GM03348 (cell line): ENCODE results near the gene COPS8.
A peak's percentile ranks its signal among the peaks of the same experiment; 100 is the strongest.

Experiments
- DNase-seq: peaks from one replicate; pipeline ENCODE4 v3.0.0; 2012; ENCODE audit warnings: low spot score

COPS8 gene

GRCh38 chr2:237131749-237132533 lies 46.3 kb downstream of the COPS8 start:
- no peak for DNase-seq

GRCh38 chr2:237132799-237133198 lies 47.1 kb downstream of the COPS8 start:
- DNase-seq = no peak

DNA sequence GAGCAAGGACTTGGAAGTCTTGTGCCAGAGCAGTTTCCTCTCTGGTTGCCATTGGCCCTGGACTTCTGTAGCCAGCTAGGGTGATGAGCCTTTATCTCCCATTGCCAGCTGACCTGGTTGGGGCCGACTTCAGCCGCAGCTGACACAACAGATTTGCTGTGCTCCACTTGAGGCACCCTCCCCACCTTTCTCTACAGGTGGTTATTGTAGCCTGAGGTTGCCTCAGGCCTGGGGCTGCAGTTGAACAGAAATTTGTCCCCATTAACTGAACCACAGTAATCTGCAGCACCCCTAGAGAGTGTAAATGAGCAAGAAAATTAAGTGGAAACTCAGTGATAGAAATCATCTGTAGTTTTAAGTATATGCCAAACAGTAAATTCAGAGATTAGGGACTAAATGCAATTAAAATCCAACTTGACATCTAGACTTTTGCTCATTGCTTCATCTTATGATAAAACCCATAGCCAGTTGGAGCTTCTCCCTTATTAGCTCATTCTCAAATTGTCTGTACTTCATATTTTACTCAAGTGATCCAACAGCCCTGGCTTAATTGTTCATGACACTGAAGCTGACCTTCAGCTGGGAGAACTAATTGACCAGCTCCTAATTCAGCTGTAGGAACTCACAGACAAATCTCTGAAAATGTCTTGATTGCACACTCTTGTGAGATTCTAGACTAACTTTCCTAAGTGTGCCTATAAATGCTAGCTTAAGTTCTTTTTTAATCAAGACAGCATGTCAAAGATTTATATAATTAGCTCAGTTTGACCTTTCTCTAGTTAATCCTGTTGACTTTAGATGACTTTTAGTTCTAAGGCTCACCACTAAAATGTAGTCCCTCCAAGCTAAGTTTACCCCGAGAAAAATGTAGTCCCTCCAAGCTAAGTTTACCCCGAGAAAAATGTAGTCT lies 48.9 kb downstream of the COPS8 start:
- no peak for DNase-seq

- no peak for DNase-seq
Measured at GRCh38 chr2:237136824-237137223, 51.1 kb downstream of the COPS8 start.

DNA sequence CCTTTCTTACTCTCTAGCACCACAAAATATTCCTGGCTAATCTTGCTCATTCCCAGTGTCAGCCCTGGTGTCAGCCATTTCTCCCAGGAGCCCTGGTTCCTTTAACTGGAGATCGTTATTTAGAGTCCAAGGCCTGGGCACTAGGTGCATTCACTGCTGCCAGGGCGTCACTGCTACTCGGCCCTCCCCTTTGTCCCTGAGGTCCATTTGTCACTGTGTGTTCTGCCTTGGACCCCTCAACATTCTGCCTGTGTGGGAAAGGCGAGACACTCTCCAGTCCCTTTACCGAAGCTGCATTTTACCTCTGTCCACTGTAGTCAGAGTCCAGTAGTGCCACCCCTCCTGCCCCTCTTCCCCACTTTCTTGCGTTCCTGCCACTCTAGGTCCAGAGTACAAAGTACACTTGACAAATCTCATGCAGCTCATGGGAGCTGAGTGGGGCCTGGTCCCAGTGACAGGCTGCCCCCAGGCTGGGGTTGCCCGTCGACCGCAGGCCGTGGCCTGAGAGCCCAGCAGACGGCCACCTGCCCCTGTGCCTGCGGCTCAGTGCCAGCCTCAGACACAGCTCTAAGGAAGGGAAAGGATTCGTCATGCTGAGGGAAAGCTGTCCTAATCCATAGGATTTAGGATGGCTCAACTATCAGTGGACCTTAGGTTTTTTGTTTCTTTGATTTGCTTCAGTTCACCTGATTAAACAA lies 52.1 kb downstream of the COPS8 start:
- DNase-seq = no peak

- no peak for DNase-seq
Measured at GRCh38 chr2:237139123-237139675, 53.5 kb downstream of the COPS8 start.

DNA sequence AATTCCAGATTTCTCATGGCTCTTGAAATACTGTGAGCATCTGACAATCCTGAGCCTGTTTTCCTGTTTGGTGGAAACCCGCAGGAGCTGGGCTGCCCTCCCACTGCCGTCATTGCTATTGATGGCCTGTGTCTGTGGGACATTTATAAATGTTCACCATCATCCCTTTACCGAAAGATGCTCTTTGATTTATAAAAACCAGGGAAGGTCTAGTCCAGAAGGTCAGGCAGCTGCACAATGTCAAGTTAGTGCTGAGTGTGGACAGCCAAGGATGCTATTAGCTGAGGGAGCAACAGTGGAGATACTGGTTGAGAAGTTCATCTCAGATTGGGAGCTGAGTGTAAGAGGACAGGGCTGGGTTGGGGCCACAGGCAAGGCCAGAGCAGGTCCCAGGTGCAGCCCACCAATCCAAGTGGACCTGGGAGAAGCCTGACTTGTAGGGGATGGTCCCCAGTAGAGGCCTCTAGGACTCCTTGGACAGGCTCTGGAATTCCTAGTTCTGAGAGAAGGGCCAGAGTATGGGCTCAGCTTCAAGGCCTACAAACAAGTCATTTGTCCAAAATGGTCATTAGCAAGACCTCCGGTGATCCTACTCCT lies 55.1 kb downstream of the COPS8 start:
- DNase-seq = no peak

- DNase-seq = peak; percentile 67
Measured at GRCh38 chr2:237141571-237142051, 55.9 kb downstream of the COPS8 start.

DNA sequence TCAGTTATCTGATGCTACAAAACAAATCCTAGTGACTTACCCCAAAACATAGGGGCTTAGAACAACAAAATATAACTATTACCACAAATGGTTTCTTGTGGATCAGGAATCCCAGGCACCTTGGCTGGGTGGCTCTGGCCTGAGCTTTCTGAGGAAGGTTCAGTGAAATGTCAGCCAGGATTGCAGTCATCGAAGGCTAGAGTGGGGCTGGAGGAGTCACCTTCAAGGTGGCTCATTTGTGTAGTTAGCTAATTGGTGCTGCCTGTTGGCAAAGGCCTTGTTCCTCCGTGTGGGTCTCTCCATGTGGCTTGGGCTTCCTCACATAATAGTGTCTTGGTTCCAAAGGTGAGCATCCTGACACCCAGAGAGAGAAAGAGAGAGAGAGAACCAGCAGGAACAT lies 57.4 kb downstream of the COPS8 start:
- no peak for DNase-seq

DNA sequence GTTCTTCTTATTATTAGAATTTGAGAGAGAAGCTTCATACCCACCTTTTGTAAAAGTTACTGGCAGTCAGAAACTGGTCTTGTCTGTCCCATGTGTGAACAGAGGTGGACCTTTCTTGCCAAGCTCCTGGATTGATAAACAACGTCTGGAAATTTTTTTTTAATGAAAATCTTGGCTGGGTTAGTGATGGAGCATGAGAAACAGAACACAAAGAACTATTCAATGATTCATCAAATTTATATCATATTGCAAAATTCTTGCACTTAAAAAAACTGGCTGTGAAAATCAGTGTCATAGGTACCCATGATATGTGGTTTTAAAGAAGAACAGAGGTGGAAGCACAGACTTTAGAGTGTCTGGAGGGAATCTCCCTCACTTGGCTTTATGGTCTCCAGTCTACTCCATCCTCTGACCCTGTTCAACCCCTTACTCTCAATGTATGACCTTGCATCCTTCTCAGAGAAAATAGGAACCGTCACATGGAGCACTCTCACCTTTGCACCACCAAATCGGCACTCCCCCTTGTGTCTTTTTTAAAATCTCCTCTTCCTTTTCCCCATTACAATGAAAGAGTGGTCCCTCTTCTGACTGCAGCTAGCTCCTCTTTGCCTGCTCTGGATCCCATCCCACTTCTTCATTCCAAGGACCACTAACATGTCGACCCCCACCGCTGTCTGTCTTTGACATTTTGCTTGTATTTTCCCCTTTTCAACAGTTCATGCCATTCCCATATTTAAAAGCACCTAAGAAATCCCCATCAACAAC lies 58.2 kb downstream of the COPS8 start:
- peak; percentile 72 for DNase-seq

DNA sequence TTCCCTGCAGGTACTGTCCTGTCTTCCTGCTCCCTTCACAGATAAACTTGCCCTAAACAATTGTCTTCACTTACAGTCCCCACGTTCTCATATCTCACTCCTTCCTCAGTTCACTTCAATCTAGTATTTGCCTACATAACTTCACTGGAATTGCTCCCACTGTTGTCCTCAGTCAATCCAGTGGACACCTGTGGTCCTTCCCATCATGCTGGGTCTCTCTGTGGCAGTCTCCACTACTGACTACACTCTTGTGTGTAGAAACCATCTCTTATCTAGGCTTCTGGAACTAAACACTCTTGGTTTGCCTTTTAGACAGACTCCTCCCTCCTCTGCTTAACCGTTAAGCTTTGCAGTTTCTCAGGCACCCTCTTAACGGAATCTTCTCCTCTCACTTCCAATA lies 58.8 kb downstream of the COPS8 start:
- no peak for DNase-seq

DNA sequence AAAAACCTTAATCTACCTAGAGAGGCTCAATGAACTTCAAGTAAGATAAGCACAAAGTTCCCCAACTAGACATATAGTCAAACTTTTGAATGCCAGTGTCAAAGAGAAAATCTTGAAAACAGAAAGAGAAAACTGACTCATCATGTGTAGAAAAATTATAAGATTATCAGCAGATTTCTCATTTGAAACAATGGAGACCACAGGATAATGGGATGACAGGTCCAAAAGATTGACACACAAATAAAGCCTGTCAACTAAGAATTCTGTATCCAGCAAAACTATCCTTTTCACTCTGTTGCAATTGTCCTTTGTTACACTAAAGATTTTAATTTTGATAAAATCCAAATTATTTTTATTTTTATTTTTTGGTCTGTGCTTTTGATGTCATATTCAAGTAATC lies 61.6 kb downstream of the COPS8 start:
- DNase-seq = no peak

DNA sequence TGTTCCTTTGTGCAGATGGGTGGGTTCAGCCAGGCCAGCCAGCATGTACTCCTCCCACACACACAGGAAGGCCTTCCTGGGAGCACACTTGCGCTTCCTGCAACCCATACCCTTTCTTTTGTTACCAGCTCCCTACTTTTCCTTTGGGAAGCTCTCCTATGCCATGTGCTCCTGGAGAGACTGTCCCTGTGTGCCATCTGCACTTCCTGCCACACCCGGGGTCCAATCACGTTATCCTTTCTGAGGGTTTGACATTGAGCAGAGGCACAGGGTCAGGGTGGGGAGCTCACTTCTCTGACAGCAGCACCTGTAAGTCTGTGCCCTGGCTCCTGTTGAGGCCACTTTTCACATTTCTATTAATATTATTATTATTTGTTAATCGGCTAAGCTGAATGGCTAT lies 62.9 kb downstream of the COPS8 start:
- no peak for DNase-seq

DNA sequence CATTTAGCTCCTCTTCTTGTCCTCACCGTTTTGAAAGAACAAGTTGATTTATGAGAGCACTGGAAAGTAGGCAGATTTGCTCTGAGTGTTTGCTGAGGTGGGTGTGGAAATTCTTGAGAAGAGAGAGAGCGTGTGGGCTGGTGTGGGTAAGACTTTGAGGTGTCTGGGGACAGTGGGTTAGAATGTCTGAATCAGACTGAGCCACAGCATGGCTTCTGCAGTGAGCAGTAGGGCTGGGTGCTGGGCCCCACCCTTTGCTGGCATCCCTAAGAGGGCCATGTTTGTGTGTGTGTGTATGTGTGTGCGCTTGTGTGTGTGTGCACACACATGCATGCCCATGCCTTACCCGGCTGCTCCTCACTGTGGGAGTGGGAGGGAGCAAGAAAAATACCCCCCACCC lies 63.7 kb downstream of the COPS8 start:
- peak; percentile 64 for DNase-seq
